HG02870 (cell line): Measurements from ENCODE around the gene NTM.
A peak's percentile ranks its signal among the peaks of the same experiment; 100 is the strongest.
"Not testable (repeated sequence)": the region's sequence is repeated elsewhere in the genome, so short reads cannot be mapped to it uniquely, and the experiment has no call there.

Source experiments
- ATAC-seq: cut with Tn5 transposase; IDR thresholded peaks from one replicate; pipeline ENCODE4 v1.9.1; 2021; ENCODE audit warnings: mild to moderate bottlenecking, moderate library complexity; ENCODE audit not compliant: unreplicated experiment

Gene NTM

GRCh38 chr11:132310390-132311375, 940.3 kb downstream of the NTM start:
- ATAC-seq = no peak

- no peak for ATAC-seq
Measured at GRCh38 chr11:132311703-132312102, 941.3 kb downstream of the NTM start.

GRCh38 chr11:132312161-132312560, 941.7 kb downstream of the NTM start:
- ATAC-seq = no peak

- no peak for ATAC-seq
Measured at GRCh38 chr11:132312701-132313111, 942.3 kb downstream of the NTM start.

- ATAC-seq = no peak
Measured at GRCh38 chr11:132314911-132315455, 944.6 kb downstream of the NTM start.

GRCh38 chr11:132315696-132316095, 945.3 kb downstream of the NTM start:
- ATAC-seq = no peak

GRCh38 chr11:132318421-132319157, 948.2 kb downstream of the NTM start:
- ATAC-seq = no peak

- not testable (repeated sequence) for ATAC-seq
Measured at GRCh38 chr11:132319419-132319818, 949.0 kb downstream of the NTM start.

- no peak for ATAC-seq
Measured at GRCh38 chr11:132330515-132330914, 960.1 kb downstream of the NTM start.

GRCh38 chr11:132332521-132332920, 962.1 kb downstream of the NTM start:
- ATAC-seq = no peak

GRCh38 chr11:132334769-132335280, 964.4 kb downstream of the NTM start:
- ATAC-seq = no peak

GRCh38 chr11:132335311-132335710, 964.9 kb downstream of the NTM start:
- no peak for ATAC-seq

GRCh38 chr11:132336781-132337535, 966.5 kb downstream of the NTM start:
- ATAC-seq = no peak

- no peak for ATAC-seq
Measured at GRCh38 chr11:132337819-132338416, 967.5 kb downstream of the NTM start.

GRCh38 chr11:132342408-132342807, 972.0 kb downstream of the NTM start:
- no peak for ATAC-seq

GRCh38 chr11:132343445-132344175, 973.2 kb downstream of the NTM start:
- peak; percentile 88 for ATAC-seq

- no peak for ATAC-seq
Measured at GRCh38 chr11:132346558-132347148, 976.2 kb downstream of the NTM start.

- ATAC-seq = no peak
Measured at GRCh38 chr11:132347156-132348090, 977.0 kb downstream of the NTM start.
